Tibial nerve (tissue), 4 donors: ENCODE data around the gene DAG1. TPM values are rescaled to one million over a fixed set of nuclear protein-coding genes. Genes with fewer than 3 reads are reported as not detected.

Experiments used
- DNase-seq, 2 donors: peaks; one replicate each; pipeline ENCODE4 v3.0.0-alpha.2; 2019; ENCODE audit warnings: low spot score in 2 of 2
- H3K27ac ChIP-seq, 4 donors: fragments of 200-600 bp; sonication (generic) in 3 of 4; one replicate each; pipeline ENCODE4 v1.5.1; 2017 to 2019; ENCODE audit warnings: mild to moderate bottlenecking in 1 of 4
- H3K27me3 ChIP-seq, 2 donors: fragments of 200-600 bp; sonication (generic) in 1 of 2; one replicate each; pipeline versions ENCODE4 v1.5.1 to v1.6.0; 2017 to 2019
- H3K36me3 ChIP-seq, 3 donors: fragments of 200-600 bp; sonication (generic); one replicate each; pipeline ENCODE4 v1.5.1; 2018 to 2019
- H3K4me1 ChIP-seq, 4 donors: fragments of 200-600 bp; sonication (generic) in 3 of 4; one replicate each; pipeline ENCODE4 v1.5.1; 2017 to 2019
- H3K4me3 ChIP-seq, 4 donors: fragments of 200-600 bp; sonication (generic) in 3 of 4; one replicate each; pipeline ENCODE4 v1.5.1; 2017 to 2019; ENCODE audit warnings: mild to moderate bottlenecking in 1 of 4, moderate library complexity in 1 of 4
- H3K9me3 ChIP-seq, 4 donors: fragments of 200-600 bp; sonication (generic) in 3 of 4; one replicate each; pipeline ENCODE4 v1.5.1; 2017 to 2019
- CTCF ChIP-seq, 5 experiments: fragments of 200-600 bp in 3 of 5; fragments of 450-650 bp in 2 of 5; sonication (generic) in 3 of 5; IDR thresholded peaks; one replicate each; pipeline ENCODE4 v1.5.1; 2016 to 2019; ENCODE audit warnings: antibody characterized with exemption in 5 of 5, mild to moderate bottlenecking in 3 of 5, moderate library complexity in 2 of 5
- EP300 ChIP-seq, 2 donors: sonication (generic); formaldehyde crosslinking; IDR thresholded peaks; one replicate each; pipeline ENCODE4 v1.6.1; 2017; ENCODE audit warnings: antibody characterized with exemption in 2 of 2, mild to moderate bottlenecking in 1 of 2
- POLR2A ChIP-seq, 2 donors: fragments of 450-650 bp; IDR thresholded peaks; one replicate each; pipeline ENCODE4 v1.6.1; 2017; ENCODE audit warnings: antibody characterized with exemption in 2 of 2, mild to moderate bottlenecking in 2 of 2, moderate library complexity in 2 of 2
- WGBS, 2 donors: methylation state at CpG; one replicate each; pipeline ENCODE4 v1.1.5; 2018; 5-methylcytosine and 5-hydroxymethylcytosine counted together
- total RNA-seq, 4 donors: library from RNA; depleted of rRNA; stranded (reverse); fragments of >200 nt; gene quantifications; one replicate each; pipeline ENCODE4 v1.1.0, GENCODE V29; 2016

Gene DAG1
- total RNA-seq, 4 donors from 2014 or later: 113 to 142 (median 126) TPM

GRCh38 chr3:49554633-49555265 is 84.7 kb downstream of the DAG1 start:
- no peak for DNase-seq
- H3K9me3 ChIP-seq: peaks cover 0 to 5% (median 0%) of the 10 kb centered on the region in 4 donors

GRCh38 chr3:49556500-49557275 is 86.6 kb downstream of the DAG1 start:
- no peak overlapping the region for H3K4me3 ChIP-seq
- DNase-seq: no peak
- no peaks in the 10 kb centered on the region for H3K27me3 ChIP-seq
- 82 to 89% methylated on average over 3 of the region's 3 CpGs for WGBS, 2 donors
- H3K36me3 ChIP-seq: no peaks in the 10 kb centered on the region
- peaks cover 0 to 19% (median 17%) of the 10 kb centered on the region in 4 donors for H3K4me1 ChIP-seq
- H3K27ac ChIP-seq: no peak overlapping the region
- peaks cover 0 to 8% (median 0%) of the 10 kb centered on the region in 4 donors for H3K9me3 ChIP-seq
- no peak for TF ChIP-seq POLR2A (IDR thresholded peaks at IDR 0.05)
- TF ChIP-seq CTCF (IDR thresholded peaks at IDR 0.05): no peak
- no peak for TF ChIP-seq EP300 (IDR thresholded peaks at IDR 0.05)

More at GRCh38 chr3:49554633-49555265, 84.7 kb downstream of the DAG1 start:
- Histone ChIP-seq H3K36me3 (no peaks in the 10 kb centered on the region), H3K27me3 (no peaks in the 10 kb centered on the region), H3K27ac (no peak overlapping the region), H3K4me3 (peak overlapping the region; percentile 36 to 77 (median 42)), H3K4me1 (peaks cover 0 to 19% (median 17%) of the 10 kb centered on the region in 4 donors)
- TF ChIP-seq CTCF (IDR thresholded peaks at IDR 0.05) (no peak), POLR2A (IDR thresholded peaks at IDR 0.05) (no peak), EP300 (IDR thresholded peaks at IDR 0.05) (no peak)
- WGBS, 2 donors: 1 to 2% methylated on average over 18 to 41 of the region's 66 CpGs

DNA sequence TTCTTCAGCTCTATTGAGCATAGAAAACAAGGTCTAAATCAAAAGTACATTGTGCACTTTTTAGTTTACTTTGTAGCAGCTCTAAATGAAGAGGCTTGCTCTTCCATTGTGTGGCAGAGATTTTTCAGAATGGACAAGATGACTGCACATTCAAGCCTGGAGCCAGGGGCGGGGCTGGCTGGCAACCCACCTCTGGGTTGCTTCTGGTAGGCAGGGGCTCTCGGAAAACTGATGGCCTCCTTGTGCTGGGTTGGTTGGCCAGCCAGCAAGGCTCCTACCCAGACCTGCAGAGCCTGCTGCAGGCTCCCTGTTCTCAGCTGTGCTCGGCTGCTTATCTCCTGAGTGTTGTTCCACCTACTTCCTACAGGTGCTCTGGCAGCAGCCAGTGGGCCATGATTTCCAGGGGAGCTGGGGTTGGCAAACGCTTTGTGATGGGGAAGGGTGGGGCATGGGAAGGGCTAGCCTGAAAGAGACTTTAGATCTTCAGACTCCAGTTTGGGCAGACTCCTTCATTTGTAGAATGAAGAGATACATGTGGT is 93.0 kb downstream of the DAG1 start:
- no peak for TF ChIP-seq EP300 (IDR thresholded peaks at IDR 0.05)
- TF ChIP-seq CTCF (IDR thresholded peaks at IDR 0.05): no peak
- no peak for TF ChIP-seq POLR2A (IDR thresholded peaks at IDR 0.05)
- H3K9me3 ChIP-seq: peaks cover 0 to 8% (median 0%) of the 10 kb centered on the region in 4 donors
- 61 to 83% methylated on average over 3 to 4 of the region's 4 CpGs for WGBS, 2 donors
- no peak overlapping the region for H3K4me3 ChIP-seq
- DNase-seq: no peak
- H3K27ac ChIP-seq: no peak overlapping the region
- no peaks in the 10 kb centered on the region for H3K36me3 ChIP-seq
- H3K27me3 ChIP-seq: no peaks in the 10 kb centered on the region
- no peaks in the 10 kb centered on the region for H3K4me1 ChIP-seq

DNA sequence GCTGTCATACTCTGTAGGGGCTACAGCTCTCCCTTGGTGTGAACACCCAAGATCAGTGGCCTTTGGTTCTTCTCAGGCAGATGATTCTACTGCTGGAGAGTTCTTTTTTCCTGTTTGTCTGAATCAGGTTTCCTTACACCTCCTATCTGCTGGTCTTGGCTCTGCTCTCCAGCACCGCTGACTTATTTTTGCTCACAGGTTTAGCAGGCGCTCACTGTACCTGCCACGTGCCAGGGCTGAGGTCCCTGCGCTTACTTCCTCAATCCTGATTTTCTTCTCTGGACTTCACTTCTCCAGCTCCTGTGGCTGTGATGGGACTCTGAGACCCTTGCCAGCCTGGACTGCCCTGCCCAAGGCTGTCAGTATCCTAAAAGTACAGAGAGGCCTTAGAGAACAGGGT is 93.7 kb downstream of the DAG1 start:
- TF ChIP-seq POLR2A (IDR thresholded peaks at IDR 0.05) (no peak), CTCF (IDR thresholded peaks at IDR 0.05) (no peak)
- 90 to 95% methylated on average over 4 of the region's 4 CpGs for WGBS, 2 donors
- Histone ChIP-seq H3K27me3 (no peaks in the 10 kb centered on the region), H3K27ac (no peak overlapping the region), H3K36me3 (no peaks in the 10 kb centered on the region), H3K4me1 (no peaks in the 10 kb centered on the region), H3K9me3 (peaks cover 0 to 8% (median 0%) of the 10 kb centered on the region in 4 donors), H3K4me3 (no peak overlapping the region)
- DNase-seq: no peak

- WGBS, 2 donors: 68 to 87% methylated on average over 2 of the region's 2 CpGs
- H3K36me3 ChIP-seq: no peaks in the 10 kb centered on the region
- no peak overlapping the region for H3K4me3 ChIP-seq
- DNase-seq: no peak
- H3K9me3 ChIP-seq: no peaks in the 10 kb centered on the region
- no peaks in the 10 kb centered on the region for H3K4me1 ChIP-seq
- TF ChIP-seq POLR2A (IDR thresholded peaks at IDR 0.05): no peak
- TF ChIP-seq EP300 (IDR thresholded peaks at IDR 0.05): no peak
- TF ChIP-seq CTCF (IDR thresholded peaks at IDR 0.05): no peak
- no peak overlapping the region for H3K27ac ChIP-seq
- H3K27me3 ChIP-seq: no peaks in the 10 kb centered on the region
Measured at GRCh38 chr3:49566312-49566711, 96.2 kb downstream of the DAG1 start.
